GM15510 (cell line): ENCODE results near the gene LLPH.

Experiments
- POLR2A ChIP-seq: IDR thresholded peaks from 3 replicates; pipeline ENCODE4 v1.6.1; 2011; ENCODE audit warnings: borderline replicate concordance; ENCODE audit not compliant: insufficient read length; ENCODE audit errors: extremely low read depth

Gene LLPH

DNA sequence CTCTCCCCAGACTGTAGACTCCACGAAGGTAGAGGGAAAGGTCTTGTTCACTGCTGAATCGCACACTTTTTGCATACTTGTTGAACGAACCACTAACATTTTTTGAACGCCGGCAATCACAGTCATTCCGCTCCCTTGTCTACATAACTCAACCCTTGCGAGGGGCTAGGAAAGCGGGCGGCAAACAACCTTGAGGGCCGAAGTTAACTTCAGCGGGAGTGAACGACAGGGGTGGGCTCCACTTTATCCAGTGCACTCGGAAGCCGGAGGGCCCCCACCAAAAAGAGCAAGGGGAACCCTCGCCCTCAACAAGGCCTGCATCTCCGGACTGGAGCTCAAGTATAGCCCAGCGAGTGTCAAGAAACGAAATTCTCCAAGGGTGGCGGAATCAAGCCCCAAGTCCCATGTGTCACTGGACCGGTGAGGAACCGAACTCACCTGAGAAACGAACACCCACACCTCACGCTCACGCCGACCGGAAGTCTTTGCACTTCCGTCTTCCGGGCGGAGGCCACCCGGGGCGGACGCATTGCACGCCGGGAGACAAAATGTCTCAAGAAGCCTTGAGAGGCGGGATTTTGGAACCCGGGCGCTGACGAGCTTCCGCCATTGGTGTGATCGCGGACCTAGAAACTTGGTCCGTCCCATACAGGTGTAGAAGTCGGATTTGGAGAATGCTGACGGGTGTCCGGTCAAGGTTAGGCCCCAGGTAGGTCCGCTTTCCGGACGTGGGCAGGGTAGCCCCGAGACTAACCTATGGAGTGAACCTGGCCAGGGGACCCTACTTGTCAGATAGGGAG lies at the start of gene LLPH:
LLPH (minus strand) TSS at position 484 of the 800 bp plus-strand sequence. CDS start 1,644 bp downstream, outside the sequence.
- peak; percentile 91 for TF ChIP-seq POLR2A

DNA sequence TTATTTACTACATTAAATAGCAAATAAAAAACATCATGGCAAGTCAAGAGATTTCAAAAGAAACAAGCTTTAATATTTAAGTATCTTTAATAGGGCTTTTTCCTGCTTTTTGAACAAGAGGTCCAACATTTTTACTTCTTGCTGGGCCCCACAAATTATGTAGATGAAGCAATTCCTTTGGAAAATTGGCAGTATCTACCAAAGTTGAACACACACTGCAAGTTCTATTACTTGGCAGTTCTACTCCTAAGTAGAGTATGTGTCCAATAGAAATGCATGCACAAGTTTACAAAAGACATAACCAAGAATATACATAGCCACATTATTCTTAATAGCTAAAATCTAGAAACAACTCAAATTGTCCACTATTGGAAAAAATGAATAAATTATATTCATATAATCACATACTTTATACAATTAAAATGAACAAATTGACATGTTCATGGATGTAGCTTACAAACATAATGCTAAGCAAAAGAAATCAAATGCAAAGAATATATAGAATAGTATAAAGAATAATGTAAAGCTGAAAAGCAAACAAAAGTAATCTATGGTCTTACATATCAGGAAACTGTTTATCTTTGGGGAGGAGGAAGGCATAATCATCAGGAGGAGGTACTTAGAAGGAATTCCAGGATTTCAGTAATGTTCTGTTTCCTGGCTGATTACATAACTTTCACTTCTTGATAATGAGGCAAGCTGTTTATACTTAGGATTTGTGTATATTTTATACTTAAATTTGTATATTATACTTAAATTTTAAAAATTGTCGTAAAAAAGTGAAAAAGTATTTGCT lies 45.8 kb upstream of the LLPH start:
- TF ChIP-seq POLR2A = no peak

DNA sequence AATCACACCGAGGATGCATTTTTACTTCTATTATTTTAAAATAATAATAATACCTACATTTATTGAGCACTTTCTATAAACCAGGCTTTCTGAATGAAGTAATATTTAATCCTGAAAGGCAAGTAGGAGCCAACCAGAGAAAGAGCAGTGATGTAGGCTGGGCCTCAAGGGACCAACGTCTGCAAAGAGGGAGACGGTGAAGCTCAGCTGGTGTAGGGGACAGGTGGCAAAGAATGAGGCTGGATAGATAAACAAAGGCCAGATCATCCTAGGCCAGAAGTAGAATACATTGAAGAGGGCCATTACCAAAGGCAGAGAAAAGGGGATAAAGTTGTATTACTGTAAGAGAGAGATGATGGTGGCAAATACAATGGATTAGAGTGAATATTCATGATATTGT lies 40.1 kb upstream of the LLPH start:
- no peak for TF ChIP-seq POLR2A

DNA sequence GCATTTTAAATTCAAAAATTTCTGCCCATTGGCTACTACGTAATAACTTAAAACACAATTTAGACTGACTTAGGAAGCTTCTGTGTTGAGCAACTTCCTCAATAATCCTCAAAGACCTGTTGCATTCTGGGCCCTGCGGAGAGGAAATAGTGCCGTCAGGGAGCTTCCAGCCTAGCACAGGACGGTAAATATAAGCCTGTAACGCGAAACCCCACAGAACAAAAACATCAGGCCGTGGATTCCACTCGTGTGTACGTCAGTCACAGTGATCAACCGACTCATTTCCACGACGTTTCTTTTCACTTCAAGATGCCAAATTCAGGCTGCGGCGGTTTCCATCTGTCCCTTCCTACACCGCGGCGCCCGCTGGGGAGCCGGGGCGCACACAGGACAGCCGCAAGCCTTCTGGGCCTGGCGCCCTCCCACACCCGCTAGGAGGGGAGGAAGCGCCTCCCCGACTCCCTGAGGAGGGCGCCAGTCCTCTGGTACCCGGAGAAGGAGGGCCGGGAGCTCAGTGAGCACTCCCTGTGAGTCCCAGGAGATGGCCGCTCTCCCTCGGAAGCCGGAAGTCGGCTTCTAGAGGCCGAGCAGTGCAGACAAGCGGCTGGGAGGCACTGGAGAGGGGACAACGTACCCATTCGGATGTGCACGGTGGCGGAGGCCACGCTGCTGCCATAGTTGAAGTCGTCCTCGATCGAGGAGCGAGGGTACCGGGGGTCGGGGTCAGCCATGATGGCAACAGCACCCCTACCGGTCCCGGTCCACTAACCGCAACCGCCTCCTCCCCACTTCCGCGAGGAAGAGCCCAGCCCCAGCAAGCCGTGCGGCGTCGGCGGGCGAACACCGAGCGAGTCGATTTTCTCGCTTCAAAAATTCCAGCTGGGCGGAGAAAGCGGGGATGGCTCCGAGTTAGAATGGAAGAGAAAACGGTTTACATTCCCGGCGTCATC lies 38.9 kb upstream of the LLPH start, which contains the start of gene TMBIM4:
TMBIM4 (minus strand) TSS at position 776 of the 950 bp plus-strand sequence; CDS start at position 731, 45 bp downstream.
- peak; percentile 75 for TF ChIP-seq POLR2A

DNA sequence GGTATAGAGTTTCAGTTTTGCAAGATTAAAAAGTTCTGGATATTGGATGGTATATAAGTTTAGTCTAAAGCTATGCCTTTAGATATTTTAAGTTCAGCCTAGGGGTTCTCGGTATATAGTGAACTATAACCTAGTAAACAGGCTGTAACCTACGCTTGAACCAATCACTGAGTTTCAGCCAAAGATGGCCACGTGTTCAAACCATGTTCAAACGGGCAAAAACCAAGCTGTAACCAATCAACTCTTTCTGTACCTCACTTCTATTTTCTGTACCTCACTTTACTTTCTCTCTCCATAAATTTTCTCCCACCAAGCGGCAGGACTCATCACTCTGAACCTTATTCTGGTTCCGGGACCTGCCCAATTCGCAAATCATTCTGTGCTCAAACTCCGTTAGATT lies 37.9 kb upstream of the LLPH start:
- TF ChIP-seq POLR2A = no peak

DNA sequence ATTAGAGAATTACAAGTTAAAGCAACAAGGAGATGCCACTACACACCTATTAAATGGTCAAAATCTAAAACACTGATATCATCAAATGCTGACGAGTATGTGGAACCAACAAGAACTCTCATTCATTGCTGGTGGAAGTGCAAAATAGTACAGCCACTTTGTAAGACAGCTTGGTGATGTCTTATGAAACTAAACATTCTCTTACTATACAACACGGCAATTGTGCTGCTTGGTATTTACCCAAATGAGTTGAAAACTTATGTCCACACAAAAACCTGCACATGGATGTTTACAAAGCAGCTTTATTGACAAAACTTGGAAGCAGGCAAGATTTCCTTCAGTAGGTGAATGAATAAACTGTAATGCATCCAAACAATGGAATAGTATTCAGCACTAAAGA lies 36.0 kb upstream of the LLPH start:
- TF ChIP-seq POLR2A = no peak

DNA sequence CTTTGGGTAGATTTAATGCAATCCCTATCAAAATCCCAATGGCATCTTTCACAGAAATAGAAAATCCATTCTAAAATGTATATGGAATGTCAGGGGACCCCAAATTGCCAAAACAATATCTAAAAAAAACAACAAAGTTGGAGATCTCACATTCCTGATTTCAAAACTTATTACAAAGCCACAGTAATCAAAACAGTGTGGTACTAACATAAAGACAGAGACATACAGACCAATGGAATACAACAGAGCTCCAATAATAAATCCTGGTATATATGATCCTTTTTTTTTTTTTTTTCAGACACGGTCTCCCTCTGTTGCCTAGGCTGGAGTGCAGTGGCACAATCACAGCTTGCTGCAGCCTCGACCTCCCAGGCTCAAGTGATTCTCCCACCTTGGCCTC lies 34.6 kb upstream of the LLPH start:
- TF ChIP-seq POLR2A = no peak

DNA sequence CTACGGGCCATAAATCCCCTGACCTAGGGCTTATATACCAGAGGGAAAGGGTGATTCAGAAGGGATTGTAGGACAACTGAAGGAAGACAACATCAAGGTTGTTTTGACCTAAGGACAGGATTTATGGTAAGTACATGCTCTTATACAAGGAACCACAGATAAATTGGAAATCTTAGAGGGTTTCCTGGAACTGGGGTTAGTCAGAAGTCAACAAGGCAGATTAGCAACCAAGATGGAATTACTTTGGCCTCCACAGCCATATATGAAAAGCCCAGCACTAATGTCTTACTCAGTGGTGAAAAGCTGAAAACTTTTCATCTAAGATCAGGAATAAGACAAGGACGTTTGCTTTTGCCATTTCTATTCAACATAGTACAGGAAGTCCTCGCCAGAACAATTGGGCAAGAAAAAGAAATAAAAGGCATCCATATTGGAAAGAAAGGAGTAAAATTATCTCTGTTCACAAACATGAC lies 33.8 kb upstream of the LLPH start:
- TF ChIP-seq POLR2A = no peak

DNA sequence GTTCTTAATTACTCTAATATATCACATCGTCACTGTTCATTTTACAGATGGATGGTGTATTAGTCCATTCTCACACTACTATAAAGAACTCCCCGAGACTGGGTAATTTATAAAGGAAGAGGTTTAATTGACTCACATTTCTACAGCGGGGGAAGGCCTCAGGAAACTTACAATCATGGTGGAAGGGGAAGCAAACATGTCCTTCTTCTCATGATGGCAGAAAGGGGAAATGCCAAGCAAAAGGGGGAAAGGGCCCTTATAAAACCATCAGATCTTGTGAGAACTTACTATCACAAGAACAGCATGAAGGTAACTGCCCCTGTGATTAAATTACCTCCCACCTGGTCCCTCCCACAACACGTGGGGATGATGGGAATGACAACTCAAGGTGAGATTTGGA lies 32.7 kb upstream of the LLPH start:
- no peak for TF ChIP-seq POLR2A

DNA sequence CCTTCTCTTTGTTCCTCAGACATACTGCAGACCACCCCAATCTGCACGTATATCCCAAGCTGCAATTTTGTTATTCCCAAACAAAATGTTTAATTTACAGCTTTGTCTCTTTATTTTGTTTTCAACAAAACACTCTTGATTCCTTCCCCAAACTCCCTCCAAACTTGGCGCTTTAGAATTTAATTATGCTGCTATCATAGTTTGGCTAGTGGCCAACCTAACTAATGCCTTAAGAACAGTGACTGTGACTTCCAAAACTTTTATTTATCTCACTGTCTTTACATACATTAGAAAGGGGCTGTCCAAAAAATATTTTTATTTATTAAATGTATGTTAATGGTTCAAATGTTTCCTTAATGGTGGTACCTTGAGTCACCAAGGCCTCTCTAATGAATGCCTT lies 32.2 kb upstream of the LLPH start:
- TF ChIP-seq POLR2A = no peak

DNA sequence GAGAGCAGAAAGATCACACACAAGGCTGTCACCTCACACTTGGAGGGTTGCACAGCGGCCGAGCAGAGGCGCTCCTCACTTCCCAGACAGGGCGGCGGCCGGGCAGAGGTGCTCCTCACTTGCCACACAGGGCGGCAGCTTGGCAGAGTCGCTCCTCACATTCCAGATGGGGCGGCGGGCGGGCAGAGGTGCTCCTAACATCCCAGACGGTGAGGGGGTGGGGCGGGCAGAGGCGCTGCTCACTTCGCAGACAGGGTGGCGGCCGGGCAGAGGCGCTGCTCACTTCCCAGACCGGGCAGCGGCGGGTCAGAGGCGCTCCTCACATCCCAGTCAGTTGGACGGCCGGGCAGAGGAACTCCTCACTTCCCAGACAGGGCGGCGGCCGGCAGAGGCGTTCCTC lies 30.2 kb upstream of the LLPH start:
- TF ChIP-seq POLR2A = no peak

DNA sequence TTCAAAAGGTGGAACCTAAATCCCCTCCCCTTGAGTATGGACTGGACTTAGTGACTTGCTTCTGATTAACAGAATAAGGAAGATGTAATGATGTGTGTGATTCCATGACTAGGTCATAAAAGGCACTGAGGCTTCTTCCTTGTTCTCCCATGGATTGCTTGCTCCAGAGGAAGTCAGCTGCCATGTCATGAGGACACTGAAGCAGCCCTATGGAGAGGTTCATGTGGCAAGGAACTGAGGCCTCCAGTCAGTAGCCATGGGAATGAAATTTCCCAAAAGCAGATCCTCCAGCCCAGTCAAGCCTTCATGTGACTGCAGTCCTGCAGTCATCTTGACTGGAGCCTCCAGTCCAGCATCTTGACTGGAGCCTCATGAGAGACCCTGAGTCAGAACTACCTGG lies 28.6 kb upstream of the LLPH start:
- TF ChIP-seq POLR2A = no peak

DNA sequence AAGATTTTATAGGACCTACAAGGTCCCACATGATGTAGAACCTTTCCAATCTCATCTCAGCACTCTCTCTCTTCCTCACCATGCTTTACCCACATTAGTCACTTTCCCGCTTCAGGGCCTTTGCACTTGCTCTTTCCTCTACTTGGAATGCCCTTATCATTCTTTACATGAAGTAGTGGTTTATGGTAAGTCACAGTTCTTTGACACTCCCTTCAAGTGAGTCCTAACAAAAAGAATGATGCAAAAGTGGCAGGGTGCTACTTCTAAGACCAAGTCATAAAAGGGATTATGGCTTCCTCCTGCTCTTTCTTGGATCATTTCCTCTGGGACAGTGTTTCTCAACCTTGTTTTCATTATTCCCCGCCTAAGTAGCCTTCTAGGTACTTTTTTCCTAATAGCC lies 26.1 kb upstream of the LLPH start:
- no peak for TF ChIP-seq POLR2A

DNA sequence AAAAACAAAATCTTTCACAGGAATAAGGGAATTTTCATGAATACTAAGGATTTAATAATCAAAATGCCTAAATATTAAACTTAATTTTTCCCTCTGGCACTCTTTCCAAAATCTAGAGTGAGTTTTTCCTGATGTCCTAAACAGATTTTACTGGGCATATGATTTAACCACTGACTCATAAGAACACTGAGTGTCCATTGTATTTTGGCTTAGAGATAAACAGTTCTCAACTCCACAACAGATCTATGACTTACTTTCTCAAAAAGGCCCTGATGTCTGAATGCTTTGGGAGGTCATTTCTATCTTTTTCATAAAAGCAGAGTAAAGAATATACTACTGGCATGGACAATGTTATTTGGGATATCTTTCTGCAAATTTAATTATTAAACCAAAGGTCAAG lies 24.2 kb upstream of the LLPH start:
- TF ChIP-seq POLR2A = no peak
